ENCODE results near the gene KCNK6.

Gene KCNK6

GRCh38 chr19:38319421-38320258 lies at the start of gene KCNK6:
Gene KCNK6 (plus strand): TSS chr19:38319845. CDS start chr19:38319951, 106 bp downstream.
- no peak for DNase-seq (ENCODE audit: insufficient read length, low spot score)
- no peak for FAIRE-seq

- no peak for DNase-seq (ENCODE audit: insufficient read length, low spot score)
- no peak for FAIRE-seq
These were observed 49.0 kb upstream of the KCNK6 start for GRCh38 chr19:38270587-38271167.

GRCh38 chr19:38273499-38273898 lies 46.1 kb upstream of the KCNK6 start:
- no peak for FAIRE-seq
- no peak for DNase-seq (ENCODE audit: insufficient read length, low spot score)

GRCh38 chr19:38274739-38275138 lies 44.9 kb upstream of the KCNK6 start:
- FAIRE-seq (no peak), DNase-seq (ENCODE audit: insufficient read length, low spot score) (no peak)

GRCh38 chr19:38276942-38277517 lies 42.6 kb upstream of the KCNK6 start:
- DNase-seq (ENCODE audit: insufficient read length, low spot score): no peak
- FAIRE-seq: no peak

GRCh38 chr19:38277549-38277948 lies 42.1 kb upstream of the KCNK6 start:
- no peak for FAIRE-seq
- no peak for DNase-seq (ENCODE audit: insufficient read length, low spot score)

- DNase-seq (ENCODE audit: insufficient read length, low spot score) (no peak), FAIRE-seq (no peak)
These were observed 41.5 kb upstream of the KCNK6 start for GRCh38 chr19:38277969-38278680.

GRCh38 chr19:38278751-38279150 lies 40.9 kb upstream of the KCNK6 start:
- FAIRE-seq (no peak), DNase-seq (ENCODE audit: insufficient read length, low spot score) (no peak)

- no peak for DNase-seq (ENCODE audit: insufficient read length, low spot score)
- FAIRE-seq: no peak
These were observed 39.4 kb upstream of the KCNK6 start for GRCh38 chr19:38280030-38280921.

GRCh38 chr19:38281811-38282566 lies 37.7 kb upstream of the KCNK6 start:
- DNase-seq (ENCODE audit: insufficient read length, low spot score) (no peak), FAIRE-seq (no peak)

GRCh38 chr19:38283271-38283670 lies 36.4 kb upstream of the KCNK6 start:
- FAIRE-seq (no peak), DNase-seq (ENCODE audit: insufficient read length, low spot score) (no peak)

- FAIRE-seq (peak; percentile 72), DNase-seq (ENCODE audit: insufficient read length, low spot score) (peak; percentile 54)
These were observed 35.2 kb upstream of the KCNK6 start for GRCh38 chr19:38284422-38284821.

GRCh38 chr19:38285567-38285966 lies 34.1 kb upstream of the KCNK6 start:
- FAIRE-seq: no peak
- no peak for DNase-seq (ENCODE audit: insufficient read length, low spot score)

GRCh38 chr19:38287604-38288003 lies 32.0 kb upstream of the KCNK6 start:
- FAIRE-seq: no peak
- DNase-seq (ENCODE audit: insufficient read length, low spot score): no peak

- DNase-seq (ENCODE audit: insufficient read length, low spot score): no peak
- no peak for FAIRE-seq
These were observed 31.4 kb upstream of the KCNK6 start for GRCh38 chr19:38288123-38288855.

GRCh38 chr19:38289955-38290354 lies 29.7 kb upstream of the KCNK6 start:
- FAIRE-seq (no peak), DNase-seq (ENCODE audit: insufficient read length, low spot score) (no peak)

- FAIRE-seq (no peak), DNase-seq (ENCODE audit: insufficient read length, low spot score) (no peak)
These were observed 29.0 kb upstream of the KCNK6 start for GRCh38 chr19:38290631-38291147.

- DNase-seq (ENCODE audit: insufficient read length, low spot score): no peak
- no peak for FAIRE-seq
These were observed 27.8 kb upstream of the KCNK6 start for GRCh38 chr19:38291855-38292254.

GRCh38 chr19:38293281-38293680 lies 26.4 kb upstream of the KCNK6 start:
- DNase-seq (ENCODE audit: insufficient read length, low spot score): no peak
- FAIRE-seq: no peak

All from GM19239 (cell line).